HS-27A (cell line): ENCODE results near the gene COL4A4.

Experiments
- DNase-seq: peaks from one replicate; pipeline ENCODE4 v3.0.0-alpha.2; 2012; ENCODE audit warnings: low read depth, missing footprints

COL4A4 gene

DNA sequence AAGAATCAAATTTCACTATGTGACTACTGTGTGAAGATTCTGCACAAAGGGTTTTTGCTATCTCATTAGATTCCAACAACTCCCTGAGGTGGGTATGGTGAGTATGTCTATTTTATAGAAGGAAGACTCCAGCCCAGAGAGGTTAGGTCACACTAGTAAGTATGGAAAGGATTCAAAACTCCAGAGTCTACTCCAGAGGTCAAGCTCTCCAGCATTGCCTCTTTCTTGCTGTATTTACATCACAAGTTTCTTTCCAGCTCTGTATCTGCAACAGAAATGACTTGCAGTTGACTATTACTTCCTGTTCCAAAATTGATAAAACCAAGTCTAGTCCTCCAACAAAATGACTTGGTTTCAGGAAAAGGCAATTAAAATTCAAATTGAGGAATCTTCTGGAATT is 2.1 kb downstream of the COL4A4 start:
- DNase-seq, result no peak

DNA sequence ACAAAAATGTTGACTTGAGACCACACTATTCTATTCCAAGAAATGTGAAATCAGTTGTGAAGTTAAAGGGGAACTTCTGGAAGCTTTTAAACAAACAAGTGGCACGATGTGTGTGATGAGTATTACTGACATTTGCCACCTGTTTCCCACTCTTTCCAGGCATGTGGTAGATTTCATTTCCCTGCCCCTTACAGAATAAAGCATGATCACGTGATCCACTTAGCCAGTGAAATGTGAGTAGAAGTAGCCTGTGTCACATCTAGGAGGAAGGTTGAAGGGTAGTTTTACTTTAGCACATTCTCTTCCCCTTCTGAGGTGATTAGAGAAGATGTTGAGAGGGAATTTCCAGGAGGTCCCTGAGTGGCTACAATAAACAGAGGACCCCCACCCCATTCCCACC is 3.8 kb downstream of the COL4A4 start:
- DNase-seq, result no peak

DNA sequence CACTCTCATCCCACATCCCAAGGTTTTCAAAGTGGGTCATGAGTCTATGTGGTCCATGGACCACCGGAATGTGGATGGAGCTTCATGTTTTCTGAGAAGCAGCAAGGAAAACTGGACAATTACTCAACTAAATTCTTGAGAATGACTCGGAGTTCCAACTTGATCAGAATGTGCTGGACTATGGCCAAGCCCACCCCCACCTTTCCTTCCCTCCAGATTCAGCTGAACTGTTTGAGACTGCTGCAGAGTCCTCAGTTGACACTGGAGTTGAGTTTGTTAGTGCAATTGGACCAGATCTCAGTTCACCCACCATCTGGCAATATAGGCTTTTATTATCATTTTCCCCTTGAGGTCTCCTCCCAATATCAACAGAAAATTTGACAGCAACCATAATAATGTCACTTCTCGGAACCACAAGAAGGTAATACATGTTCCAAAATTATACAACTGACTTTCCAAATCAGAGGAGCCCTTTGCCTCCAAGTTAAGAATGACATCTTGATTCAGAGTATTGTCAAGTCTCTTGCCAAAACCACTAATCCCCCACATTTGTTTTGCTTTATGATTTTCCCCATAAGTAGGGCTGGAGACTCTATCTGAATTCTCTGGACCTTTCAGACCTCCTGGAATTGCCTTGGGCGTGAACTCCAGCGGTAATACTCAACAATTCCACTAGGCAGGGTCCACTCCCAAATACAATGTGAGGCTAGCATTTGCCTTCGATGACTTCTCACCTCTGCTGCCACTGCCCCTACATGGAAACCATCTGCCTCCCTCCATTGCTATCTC is 8.8 kb downstream of the COL4A4 start:
- peak; percentile 80 for DNase-seq

DNA sequence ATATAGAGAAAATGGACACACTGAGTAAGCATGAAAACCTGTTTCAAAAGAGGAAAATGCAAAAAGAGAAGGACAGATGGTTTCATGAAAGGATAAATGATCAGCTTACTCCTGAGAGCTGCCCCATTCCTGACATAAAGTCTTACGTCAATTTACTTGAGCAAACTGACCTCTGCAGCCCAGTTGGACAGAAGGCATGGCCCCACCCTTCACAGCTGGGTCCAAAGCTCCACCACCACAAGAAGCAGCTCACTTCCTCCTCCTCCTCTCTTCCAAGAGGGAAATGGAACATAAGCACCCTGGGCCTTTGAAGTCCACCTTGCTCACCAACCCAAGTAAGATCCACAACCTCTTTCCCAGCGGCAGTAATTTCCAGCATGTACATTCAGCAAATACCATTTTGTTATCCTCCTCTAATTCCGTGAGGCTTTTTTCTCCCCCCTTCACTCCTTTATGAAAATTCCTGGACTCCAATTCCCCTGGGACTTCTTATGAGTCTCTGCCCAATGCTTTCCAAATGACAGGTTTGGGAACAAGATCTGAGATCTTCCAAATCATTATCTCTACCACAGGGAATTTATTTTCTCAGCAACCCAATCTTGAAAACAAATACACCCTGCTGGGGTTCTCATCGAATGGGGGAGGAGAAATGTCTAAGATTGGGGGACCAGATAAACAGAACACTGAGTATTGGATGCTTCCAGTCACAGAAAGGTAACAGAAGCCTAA is 10.1 kb downstream of the COL4A4 start:
- peak; percentile 53 for DNase-seq

DNA sequence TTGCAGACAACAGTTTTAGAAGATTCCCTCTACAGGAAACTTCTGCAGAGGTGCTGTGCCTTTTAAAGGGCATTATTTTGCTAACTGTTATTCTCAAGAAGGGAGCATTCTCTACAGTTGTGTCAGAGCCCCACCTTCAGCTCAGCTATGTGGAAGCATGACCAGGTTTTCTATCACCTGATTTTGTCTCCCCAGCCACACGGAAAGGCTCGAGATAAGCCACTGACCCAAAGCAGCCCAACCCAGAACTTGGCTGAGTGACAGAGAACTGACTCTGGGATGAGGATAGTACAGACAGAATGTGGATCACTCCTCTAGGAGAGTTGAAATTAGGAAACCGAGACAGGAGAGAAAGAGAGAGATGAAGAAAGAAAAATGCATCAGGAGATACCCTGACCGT is 10.7 kb downstream of the COL4A4 start:
- DNase-seq, result no peak

DNA sequence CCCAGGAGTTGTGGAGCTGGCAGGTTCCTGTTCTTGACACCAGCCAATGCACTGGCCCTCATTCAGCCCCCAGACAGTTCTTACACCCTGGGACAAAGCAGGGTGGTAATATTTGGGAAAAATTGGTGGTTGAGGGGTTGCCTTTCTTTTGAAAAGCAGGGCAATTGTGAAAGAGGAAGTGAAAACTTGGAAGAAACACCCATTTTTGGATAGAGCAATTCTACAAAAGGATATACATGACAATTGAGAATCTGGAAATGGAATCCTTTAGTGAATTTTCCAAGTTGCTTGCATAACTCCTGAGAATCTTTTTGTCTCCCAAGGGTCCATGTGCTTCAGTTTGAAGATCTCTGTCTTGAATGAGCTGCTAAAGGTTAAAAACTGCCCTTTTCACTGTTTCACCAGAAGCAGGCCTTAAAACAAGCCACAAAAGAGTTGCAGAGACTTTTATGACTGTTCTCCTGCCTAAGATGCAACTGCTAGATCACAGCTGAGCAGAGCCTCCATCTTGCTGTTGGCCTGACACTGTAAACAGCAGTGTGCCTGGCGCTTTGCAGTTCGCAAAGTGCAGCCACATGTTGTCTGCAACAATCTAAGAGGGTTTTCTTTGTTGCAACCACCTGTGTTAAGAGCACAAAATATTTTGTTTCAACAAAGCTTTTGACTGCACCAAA is 11.8 kb downstream of the COL4A4 start:
- no peak for DNase-seq

DNA sequence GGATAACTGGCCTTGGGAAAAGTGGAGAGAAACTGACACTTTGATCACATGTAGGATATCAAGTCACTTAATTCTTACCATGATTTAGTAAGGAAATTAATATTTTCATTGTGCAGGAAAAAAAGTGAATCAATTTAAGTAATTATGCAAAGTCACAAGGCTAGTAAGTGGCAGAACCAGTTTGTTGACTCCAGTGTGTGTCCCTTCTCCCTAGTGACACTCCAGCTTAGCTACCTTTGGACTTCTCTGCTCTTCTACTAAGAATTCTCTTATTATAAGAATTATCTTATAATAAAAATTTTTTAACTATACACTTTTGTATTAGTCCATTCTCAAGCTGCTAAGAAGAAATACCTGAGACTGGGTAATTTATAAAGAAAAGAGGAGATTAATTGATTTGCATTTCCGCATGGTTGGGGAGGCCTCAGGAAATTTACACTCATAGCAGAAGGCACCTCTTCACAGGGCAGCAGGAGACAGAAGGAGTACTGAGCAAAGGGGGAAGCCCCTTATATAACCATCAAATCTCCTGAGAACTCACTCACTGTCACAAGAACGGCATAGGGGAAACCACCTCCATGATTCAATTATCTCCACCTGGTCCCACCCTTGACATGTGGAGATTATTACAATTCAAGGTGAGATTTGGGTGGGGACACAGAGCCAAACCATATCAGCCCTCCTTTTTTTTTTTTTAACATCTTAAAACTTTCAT is 13.6 kb downstream of the COL4A4 start:
- DNase-seq, result no peak

DNA sequence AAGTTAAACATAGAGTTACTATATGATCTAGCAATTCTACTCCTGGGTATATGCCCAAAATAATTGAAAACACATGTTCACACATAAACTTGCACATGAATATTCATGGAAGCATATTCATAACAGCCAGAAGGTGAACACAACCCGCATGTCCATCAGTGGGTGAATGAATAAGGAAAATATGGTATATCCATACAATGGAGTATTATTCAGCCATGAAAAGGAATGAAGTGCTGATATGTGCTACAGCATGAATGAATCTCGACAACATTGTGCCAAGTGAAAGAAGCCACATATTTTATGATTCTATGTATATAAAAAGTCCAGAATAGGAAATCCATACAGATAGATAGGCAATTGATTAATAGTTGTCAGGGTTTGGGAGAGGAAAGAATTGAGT is 15.9 kb downstream of the COL4A4 start:
- no peak for DNase-seq

DNA sequence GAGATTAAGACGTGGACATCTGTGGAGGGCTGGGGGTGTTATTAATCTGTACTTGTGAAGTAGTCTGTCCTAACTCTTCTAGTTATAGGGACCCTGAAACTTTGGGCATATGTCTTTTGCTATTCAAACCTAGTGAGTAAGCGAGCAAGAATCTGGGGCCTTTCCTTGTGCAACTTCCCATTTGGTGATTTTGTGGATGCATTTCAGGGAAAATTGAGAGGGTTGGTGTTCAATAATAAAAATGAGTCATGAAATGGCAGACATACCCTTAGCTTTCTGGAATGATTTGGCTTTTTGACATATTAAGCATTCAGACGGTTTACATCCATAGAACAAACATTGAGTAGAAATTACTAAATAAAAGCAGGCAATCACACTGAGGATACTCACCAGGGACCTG is 17.0 kb downstream of the COL4A4 start:
- peak; percentile 59 for DNase-seq

DNA sequence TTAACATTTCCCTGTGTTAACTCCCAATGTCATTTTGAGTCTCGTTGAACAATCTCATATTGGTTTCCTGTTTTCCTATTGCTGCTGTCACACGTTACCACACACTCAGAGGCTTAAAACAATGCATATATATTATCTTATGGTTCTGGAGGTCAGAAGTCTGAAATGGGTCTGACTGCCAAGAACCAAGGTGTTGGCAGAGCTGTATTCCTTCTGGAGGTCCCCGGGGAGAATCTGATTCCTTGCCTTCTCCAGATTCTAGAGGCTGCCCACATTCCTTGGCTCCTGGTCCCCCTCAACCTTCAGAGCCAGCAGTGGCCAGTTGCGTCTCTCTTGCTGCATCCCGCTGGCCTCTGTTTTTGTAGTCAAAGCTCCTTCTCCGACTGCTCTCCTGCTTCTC is 17.5 kb downstream of the COL4A4 start:
- no peak for DNase-seq

DNA sequence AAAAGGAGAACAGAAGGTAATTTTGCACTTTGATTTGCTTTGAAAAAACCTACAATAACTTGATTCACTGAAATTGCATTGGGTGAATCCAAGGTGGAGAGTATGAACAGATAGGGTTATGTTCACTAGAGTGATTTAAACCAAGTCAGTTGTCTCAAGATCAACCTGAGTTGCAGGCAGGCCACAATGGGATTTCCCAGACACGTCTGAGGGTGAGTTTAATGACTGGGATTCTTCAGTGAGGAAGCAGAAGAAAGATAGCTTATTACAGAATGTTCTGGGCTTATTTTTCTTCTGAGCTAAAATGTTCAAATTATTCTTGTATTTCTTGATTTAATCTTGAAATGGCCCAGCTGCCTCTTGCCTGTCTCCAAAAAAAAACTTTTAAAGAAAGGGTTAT is 20.1 kb downstream of the COL4A4 start:
- DNase-seq, result no peak

DNA sequence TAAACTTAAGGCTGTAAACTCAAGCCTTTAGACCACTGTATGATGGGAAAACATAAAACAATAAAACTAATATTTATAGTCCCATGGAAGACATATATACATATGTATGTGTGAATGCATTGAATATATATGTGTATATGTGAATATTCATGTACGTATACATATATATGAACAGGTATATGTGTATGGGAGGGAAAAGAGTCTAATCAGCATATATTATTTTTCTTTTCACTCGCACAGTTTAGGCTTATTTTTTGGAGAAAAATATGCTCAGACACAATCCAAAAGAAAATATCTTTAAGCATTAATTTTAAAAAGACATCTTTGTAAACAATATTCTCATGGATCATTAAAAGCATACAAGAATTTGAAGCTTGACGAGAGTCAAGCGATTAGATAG is 22.7 kb downstream of the COL4A4 start:
- DNase-seq, result no peak

DNA sequence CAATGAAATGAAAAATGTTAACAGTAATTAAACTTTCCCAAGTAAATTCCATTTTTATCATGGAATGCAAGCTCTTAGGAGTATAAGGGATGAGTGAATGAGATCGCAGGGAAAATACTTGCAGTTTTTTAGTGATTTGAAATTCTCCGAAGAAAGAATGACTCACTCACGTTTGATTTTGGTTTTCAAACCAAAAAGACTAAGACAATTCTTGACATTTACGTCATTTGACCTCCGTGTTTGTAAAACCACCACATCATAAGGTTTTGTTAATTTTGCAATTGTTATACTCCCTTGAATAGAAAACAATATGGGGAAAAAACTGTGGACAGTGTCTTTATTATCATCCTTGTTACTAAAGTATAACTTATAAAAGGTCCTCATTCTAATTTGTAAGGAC is 29.4 kb downstream of the COL4A4 start:
- no peak for DNase-seq

DNA sequence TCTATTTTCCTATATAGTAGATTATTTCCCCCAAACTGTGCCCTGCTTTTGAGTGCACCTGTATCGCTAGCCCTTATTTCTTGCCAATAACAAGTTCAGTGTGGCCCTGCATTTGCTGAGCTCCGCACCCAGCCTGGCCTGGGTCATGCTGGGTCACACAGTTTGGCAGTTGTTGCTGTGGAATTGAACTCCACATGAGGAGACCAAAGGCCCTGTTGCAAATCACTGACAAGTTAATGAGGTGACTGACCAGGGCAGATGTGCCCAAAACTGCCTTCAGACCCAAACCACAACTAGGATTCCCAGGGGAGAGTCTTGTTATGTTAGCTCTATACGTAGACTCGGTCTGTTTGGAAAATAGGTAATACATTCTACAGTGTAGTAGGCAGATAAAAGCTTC is 31.0 kb downstream of the COL4A4 start:
- no peak for DNase-seq

DNA sequence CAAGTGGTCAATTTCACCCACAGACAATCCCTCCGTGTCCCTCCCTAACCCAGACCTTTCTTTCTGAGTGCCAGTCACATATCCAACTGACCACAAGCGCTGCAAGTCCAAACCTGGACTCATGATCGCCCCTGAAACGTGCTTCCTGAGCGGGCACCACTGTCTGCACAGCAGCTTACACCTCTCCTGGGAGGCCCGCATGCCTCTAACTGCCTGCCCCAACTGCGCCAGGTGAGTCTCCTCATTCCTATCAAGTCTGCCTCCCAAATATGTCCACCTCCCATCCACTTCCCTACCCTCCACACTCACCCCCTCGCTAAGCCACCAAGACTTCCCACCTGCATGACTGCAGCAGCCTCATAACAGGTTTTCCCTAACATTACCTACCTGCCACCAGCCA is 33.4 kb downstream of the COL4A4 start:
- no peak for DNase-seq

DNA sequence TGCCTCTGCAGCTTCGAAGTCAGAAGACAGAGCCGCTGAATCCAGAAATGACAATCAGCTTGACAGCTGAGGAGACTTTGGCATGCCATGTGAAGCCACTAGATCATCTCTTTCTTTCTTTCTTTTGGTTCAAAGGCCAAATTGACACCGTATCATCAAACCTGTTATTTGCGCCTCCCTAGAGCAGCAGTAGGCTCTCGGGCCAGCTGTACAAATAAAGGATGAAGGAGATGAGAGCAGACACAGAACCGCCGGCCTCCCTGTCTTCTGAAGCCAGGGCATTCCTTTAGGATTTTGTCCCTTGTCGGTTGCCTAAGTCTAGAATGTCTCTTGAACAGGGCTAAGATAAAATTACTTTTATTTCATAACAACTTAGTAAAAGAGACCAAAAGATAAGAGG is 36.8 kb downstream of the COL4A4 start:
- DNase-seq, result no peak

DNA sequence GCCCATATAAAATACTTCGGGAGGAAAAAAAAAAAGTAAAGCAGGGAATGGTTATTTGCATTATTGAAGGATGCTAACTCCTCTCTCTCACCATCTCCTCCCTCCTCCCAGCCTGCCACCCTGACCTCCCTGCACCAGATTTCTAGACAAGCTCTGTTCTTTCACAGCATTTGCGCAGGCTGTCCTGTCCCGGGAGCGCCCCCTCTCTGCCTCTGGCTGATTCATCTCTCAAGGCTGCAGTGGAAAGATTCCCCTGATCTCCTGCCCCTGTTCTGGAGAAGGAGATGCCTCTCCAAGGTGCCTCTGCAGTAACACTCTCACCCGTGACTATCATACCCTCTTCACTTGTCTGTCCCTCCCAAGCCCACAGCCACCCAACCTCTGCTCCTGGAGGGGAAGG is 38.5 kb downstream of the COL4A4 start:
- DNase-seq, result no peak

DNA sequence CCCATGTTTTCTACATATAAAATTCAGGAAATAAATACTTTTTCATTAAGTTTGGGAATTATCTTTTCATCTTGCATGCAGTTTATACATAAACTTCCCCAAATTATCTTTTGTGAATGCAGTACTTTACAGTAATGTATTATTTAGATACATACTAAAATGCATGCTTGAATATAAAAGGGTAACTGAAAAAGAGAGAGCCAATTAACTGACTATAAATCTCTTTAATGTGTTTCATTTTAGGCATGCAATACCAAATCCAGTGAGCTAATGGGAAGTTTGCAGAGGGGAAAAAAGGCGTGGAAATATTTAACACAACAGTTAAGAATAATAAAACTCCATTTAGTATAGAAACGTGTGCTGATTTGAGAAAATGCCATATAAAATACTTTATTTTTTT is 39.2 kb downstream of the COL4A4 start:
- no peak for DNase-seq

DNA sequence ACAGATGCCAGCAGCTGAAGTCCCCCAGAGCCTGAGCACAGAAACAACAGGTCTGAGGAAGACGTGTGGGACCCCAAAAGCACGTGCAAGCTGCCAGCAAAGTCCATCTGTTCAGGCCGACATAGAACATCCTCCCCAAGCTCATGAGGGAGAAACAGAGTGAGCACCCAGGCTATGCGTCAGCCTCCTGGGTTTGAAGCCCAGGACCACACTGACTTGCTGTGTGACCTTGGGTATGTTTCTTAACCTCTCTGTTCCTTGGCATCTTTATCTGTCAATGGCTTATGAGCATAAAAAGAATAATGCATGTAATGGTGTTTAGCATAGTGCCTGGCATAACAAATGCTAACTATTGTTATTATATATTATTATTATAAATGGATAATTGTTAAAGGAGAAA is 40.3 kb downstream of the COL4A4 start:
- no peak for DNase-seq

DNA sequence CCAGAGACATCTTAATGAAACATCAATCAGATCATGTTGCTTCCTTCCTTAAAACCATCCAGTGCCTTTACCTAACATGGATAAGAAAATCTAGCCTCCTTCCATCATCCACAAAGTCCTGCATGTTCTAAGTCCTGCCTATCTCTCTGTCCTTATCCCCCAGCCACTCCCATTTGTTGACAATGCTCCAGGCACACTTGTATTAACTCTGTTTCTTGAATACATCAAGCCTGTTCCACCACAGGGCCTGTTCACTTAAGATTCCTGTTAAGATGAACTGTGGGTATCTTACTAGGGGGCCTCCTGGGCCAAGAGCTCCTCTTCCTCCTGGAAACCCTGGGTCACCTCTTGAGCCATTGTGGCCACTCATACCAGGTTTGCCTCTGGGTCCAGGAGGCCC is 45.7 kb downstream of the COL4A4 start:
- DNase-seq, result no peak

DNA sequence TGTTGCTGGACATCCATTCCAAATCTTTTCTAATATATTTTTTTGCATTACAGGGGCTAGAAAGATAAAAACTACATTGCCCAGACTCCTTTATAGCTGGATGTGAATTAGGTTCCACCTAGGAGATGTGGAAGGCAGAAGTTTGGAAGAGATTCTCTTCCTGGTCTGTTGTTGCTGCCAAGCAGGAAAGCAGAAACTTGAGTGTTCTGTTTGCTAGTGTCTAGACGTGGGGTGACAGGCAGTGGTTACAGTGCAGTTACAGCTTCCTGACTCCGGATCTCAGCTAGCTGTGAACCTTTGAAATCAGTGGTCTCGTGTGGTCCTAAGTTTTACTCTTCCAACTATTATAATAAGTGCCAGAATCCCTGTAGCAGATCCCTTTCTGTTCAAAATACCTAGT is 46.2 kb downstream of the COL4A4 start:
- no peak for DNase-seq

DNA sequence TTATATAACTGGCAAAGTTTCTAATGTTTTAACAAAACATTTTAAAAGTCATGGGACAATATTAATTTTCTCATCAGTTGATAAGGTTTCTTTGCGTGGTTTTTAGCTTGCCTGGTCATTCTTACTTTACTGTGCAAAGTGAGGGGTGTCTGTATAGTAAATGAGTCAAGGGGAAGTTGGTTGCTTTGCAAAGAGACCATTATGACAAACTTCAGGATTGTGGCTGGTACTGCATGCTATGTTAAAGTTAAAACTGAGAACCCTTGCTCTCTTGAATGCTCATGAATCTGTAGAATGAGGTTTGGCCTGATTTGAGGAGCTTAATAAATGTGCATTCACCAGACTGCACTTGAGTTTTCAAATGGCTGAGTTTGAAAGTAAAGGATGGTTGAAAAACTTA is 47.0 kb downstream of the COL4A4 start:
- no peak for DNase-seq

DNA sequence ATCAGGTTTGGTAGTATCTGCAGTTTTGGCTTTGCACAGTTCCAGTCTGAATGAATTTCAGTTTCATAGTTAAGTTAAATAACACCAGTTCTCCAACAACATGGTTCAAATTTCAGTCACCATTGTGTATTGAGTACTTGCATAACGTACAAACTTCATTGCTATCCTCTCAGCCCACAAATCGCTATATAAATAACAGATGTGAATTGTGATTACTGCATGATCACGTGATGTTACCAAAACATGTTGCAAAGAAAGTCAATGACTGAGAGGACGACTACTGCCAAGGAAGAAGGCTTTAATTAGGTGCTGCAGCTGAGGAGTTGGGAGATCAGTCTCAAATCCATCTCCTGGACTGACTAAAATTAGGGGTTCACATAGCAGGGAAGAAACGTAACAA is 48.2 kb downstream of the COL4A4 start:
- no peak for DNase-seq
